ENCODE results near the gene DAB1.
"Not testable (repeated sequence)": the region's sequence is repeated elsewhere in the genome, so short reads cannot be mapped to it uniquely, and the experiment has no call there.

Gene DAB1

GRCh38 chr1:57220905-57221304 lies 203.0 kb downstream of the DAB1 start:
- DNase-seq (ENCODE audit: low read depth in 3 of 3): not testable (repeated sequence)

- no peak for DNase-seq (ENCODE audit: low read depth in 3 of 3)
Measured at GRCh38 chr1:57218487-57219079, 205.3 kb downstream of the DAB1 start.

GRCh38 chr1:57217905-57218304 lies 206.0 kb downstream of the DAB1 start:
- DNase-seq (ENCODE audit: low read depth in 3 of 3): no peak

GRCh38 chr1:57214951-57215575 lies 208.8 kb downstream of the DAB1 start:
- DNase-seq (ENCODE audit: low read depth in 3 of 3): no peak

GRCh38 chr1:57210881-57211280 lies 213.0 kb downstream of the DAB1 start:
- no peak for DNase-seq (ENCODE audit: low read depth in 3 of 3)

GRCh38 chr1:57209495-57209894 lies 214.4 kb downstream of the DAB1 start:
- no peak for DNase-seq (ENCODE audit: low read depth in 3 of 3)

GRCh38 chr1:57208741-57209302 lies 215.0 kb downstream of the DAB1 start:
- DNase-seq (ENCODE audit: low read depth in 3 of 3): no peak

GRCh38 chr1:57206038-57206437 lies 217.8 kb downstream of the DAB1 start:
- no peak for DNase-seq (ENCODE audit: low read depth in 3 of 3)

- no peak for DNase-seq (ENCODE audit: low read depth in 3 of 3)
Measured at GRCh38 chr1:57204942-57205787, 218.7 kb downstream of the DAB1 start.

- DNase-seq (ENCODE audit: low read depth in 3 of 3): no peak
Measured at GRCh38 chr1:57204091-57204490, 219.8 kb downstream of the DAB1 start.

GRCh38 chr1:57202241-57202640 lies 221.6 kb downstream of the DAB1 start:
- no peak for DNase-seq (ENCODE audit: low read depth in 3 of 3)

- no peak for DNase-seq (ENCODE audit: low read depth in 3 of 3)
Measured at GRCh38 chr1:57198912-57199311, 224.9 kb downstream of the DAB1 start.

- DNase-seq (ENCODE audit: low read depth in 3 of 3): no peak
Measured at GRCh38 chr1:57195436-57195941, 228.4 kb downstream of the DAB1 start.

- DNase-seq (ENCODE audit: low read depth in 3 of 3): no peak
Measured at GRCh38 chr1:57192222-57192621, 231.6 kb downstream of the DAB1 start.

- no peak for DNase-seq (ENCODE audit: low read depth in 3 of 3)
Measured at GRCh38 chr1:57190898-57191297, 233.0 kb downstream of the DAB1 start.

- no peak for DNase-seq (ENCODE audit: low read depth in 3 of 3)
Measured at GRCh38 chr1:57188168-57188567, 235.7 kb downstream of the DAB1 start.

- no peak for DNase-seq (ENCODE audit: low read depth in 3 of 3)
Measured at GRCh38 chr1:57186455-57186854, 237.4 kb downstream of the DAB1 start.

GRCh38 chr1:57179001-57179400 lies 244.9 kb downstream of the DAB1 start:
- DNase-seq (ENCODE audit: low read depth in 3 of 3): no peak

- DNase-seq (ENCODE audit: low read depth in 3 of 3): no peak
Measured at GRCh38 chr1:57175506-57175905, 248.4 kb downstream of the DAB1 start.

GRCh38 chr1:57172040-57172439 lies 251.8 kb downstream of the DAB1 start:
- no peak for DNase-seq (ENCODE audit: low read depth in 3 of 3)

- no peak for DNase-seq (ENCODE audit: low read depth in 3 of 3)
Measured at GRCh38 chr1:57167997-57168396, 255.9 kb downstream of the DAB1 start.

GRCh38 chr1:57165546-57165945 lies 258.3 kb downstream of the DAB1 start:
- DNase-seq (ENCODE audit: low read depth in 3 of 3): no peak

Data from stimulated activated CD4-positive, alpha-beta T cell treated with anti-CD3 and anti-CD28 coated beads, TNF-alpha, amount 100 ng/mL, for 4 hours (primary cell).